ENCODE data around the gene BICD2. TPM values are rescaled to one million over a fixed set of nuclear protein-coding genes. Genes with fewer than 3 reads are reported as not detected.
A peak's percentile ranks its signal among the peaks of the same experiment; 100 is the strongest.

BICD2 gene
- total and polyA plus RNA-seq, 2 donors (not counting 1 experiment from before 2014, with no cell fraction given), result 33.2 to 49.5 TPM

DNA sequence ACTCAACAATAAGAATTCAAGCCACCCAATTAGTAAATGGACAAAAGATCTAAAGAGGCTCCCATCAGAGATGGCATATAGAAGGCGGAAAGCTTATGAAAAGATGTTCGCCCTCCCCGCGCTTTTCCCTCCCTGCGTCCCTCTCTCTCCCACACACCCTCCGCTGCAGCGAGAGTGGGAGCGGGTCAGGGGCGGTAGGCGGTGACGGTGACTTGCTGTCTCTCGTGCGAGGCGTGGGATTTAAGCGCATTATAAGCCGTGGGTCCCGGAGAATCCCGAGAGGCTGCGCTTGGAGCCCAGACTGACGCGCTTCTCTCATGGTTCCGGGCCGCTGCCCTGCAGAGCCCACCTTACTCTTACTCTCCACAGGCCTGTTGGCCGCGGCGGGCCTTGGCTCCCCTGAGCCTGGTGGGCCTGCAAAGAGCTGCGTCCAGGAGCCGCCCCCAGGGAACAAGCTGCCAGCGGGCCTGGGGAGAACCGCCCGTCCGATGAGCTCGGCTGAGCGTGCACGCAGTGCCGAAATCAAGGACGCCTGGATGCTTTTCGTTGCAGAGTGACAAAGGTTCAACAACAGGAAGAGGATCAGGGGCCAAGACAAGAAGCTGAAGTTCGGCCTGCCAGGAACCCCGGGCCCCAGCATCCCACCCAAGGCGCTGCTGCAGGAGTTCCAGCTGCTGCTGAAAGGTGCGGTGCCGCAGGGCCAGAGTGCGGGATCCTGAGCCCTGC, 42.6 kb upstream of the BICD2 start:
- Mint-ChIP-seq H3K4me1 (peaks cover 25% of the 10 kb centered on the region), H3K9me3 (ENCODE audit: insufficient read depth) (no peaks in the 10 kb centered on the region), H3K27me3 (peaks cover 41% of the 10 kb centered on the region), H3K4me3 (peak overlapping the region; percentile 69), H3K27ac (no peak overlapping the region)
- H3K27ac ChIP-seq (ENCODE audit: low read length in 2 of 2), result no peak overlapping the region
- ChIA-PET CTCF (interaction anchor here (1.3 to 2.6 kb wide), 2 partner anchors 16 to 89 kb away, joined by 5 to 12 read pairs; no protein-coding TSS in a partner anchor), POLR2A (no interaction called here)
- no peak for TF ChIP-seq EZH2 (IDR thresholded peaks at IDR 0.05; ENCODE audit: borderline replicate concordance, insufficient read depth, low read depth, low read length, poor library complexity, severe bottlenecking)
- TF ChIP-seq, protein P1, sequence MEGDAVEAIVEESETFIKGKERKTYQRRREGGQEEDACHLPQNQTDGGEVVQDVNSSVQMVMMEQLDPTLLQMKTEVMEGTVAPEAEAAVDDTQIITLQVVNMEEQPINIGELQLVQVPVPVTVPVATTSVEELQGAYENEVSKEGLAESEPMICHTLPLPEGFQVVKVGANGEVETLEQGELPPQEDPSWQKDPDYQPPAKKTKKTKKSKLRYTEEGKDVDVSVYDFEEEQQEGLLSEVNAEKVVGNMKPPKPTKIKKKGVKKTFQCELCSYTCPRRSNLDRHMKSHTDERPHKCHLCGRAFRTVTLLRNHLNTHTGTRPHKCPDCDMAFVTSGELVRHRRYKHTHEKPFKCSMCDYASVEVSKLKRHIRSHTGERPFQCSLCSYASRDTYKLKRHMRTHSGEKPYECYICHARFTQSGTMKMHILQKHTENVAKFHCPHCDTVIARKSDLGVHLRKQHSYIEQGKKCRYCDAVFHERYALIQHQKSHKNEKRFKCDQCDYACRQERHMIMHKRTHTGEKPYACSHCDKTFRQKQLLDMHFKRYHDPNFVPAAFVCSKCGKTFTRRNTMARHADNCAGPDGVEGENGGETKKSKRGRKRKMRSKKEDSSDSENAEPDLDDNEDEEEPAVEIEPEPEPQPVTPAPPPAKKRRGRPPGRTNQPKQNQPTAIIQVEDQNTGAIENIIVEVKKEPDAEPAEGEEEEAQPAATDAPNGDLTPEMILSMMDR (IDR thresholded peaks at IDR 0.05), result no peak
- H3K9me3 ChIP-seq (ENCODE audit: control extremely low read depth in 1 of 3, control insufficient read depth in 2 of 3, insufficient read depth in 1 of 3, low read length in 2 of 3), result peaks cover 0 to 17% (median 0%) of the 10 kb centered on the region in 3 donors
- 19% methylated on average over 34 of the region's 44 CpGs for WGBS (ENCODE audit: insufficient coverage)
- intact Hi-C loops (cut with micrococcal nuclease), result no loop called here
- H3K36me3 ChIP-seq (replicated peaks in 1 of 2; ENCODE audit: control extremely low read depth in 1 of 2, control insufficient read depth in 1 of 2, extremely low read depth in 1 of 2, insufficient read depth in 2 of 2, low read length in 1 of 2), result no peaks in the 10 kb centered on the region
- DNase-seq, result no peak
- peak overlapping the region; percentile 62 for H3K9ac ChIP-seq (ENCODE audit: low read length)
- ATAC-seq (ENCODE audit: low read depth), result no peak
- H3K79me2 ChIP-seq (ENCODE audit: control insufficient read depth, insufficient read depth, low read length), result no peaks in the 10 kb centered on the region
- H3K4me2 ChIP-seq (replicated peaks; ENCODE audit: low read depth, low read length, poor library complexity, severe bottlenecking), result peak overlapping the region; percentile 85
- peak overlapping the region; percentile 76 for H2AFZ ChIP-seq (ENCODE audit: insufficient read depth, low read depth, low read length, poor library complexity, severe bottlenecking)
- H3K4me1 ChIP-seq (ENCODE audit: control insufficient read depth in 2 of 2, insufficient read depth in 2 of 2, low read length in 2 of 2), result peaks cover 32 to 36% of the 10 kb centered on the region in 2 donors
- H3K27me3 ChIP-seq (replicated peaks in 1 of 4; ENCODE audit: control extremely low read depth in 1 of 4, control insufficient read depth in 3 of 4, insufficient read depth in 4 of 4, low read length in 3 of 4), result peaks cover 0 to 63% (median 50%) of the 10 kb centered on the region in 4 experiments
- H4K20me1 ChIP-seq (ENCODE audit: control insufficient read depth, insufficient read depth, low read length, poor library complexity, severe bottlenecking), result peaks cover 6% of the 10 kb centered on the region
- H3K4me3 ChIP-seq (ENCODE audit: control extremely low read depth in 1 of 5, extremely low read depth in 1 of 5, insufficient read depth in 1 of 5, low read depth in 2 of 5, low read length in 4 of 5), result peak overlapping the region in 3 of 5 experiments; percentile 52 to 74 (median 59)

DNA sequence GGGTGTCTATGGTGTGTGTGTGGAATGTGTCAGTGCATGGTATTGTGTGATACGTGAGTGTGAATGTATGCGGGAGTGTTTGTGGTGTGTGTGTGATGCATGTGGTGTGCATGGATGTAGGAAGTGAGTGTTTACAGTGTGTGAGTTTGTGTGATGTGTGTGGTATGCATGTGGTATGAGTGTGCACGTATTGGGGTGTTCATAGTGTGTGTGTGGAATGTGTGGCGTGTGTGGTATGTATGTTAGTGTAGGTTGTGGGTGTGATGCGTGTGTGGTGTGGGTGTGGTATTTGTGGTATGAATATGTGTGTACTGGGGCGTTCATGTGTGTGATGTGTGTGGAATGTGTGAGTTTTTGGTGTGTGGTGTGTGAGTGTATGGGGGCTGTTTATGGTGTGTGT, 40.1 kb upstream of the BICD2 start:
- CTCF ChIA-PET, result interaction anchor here (1.3 kb wide), 1 partner anchor 14 kb away, joined by 4 read pairs; no protein-coding TSS in a partner anchor
- Histone ChIP-seq H3K27me3 (replicated peaks in 1 of 4; ENCODE audit: control extremely low read depth in 1 of 4, control insufficient read depth in 3 of 4, insufficient read depth in 4 of 4, low read length in 3 of 4) (peaks cover 0 to 52% (median 38%) of the 10 kb centered on the region in 4 experiments), H3K36me3 (replicated peaks in 1 of 2; ENCODE audit: control extremely low read depth in 1 of 2, control insufficient read depth in 1 of 2, extremely low read depth in 1 of 2, insufficient read depth in 2 of 2, low read length in 1 of 2) (no peaks in the 10 kb centered on the region), H4K20me1 (ENCODE audit: control insufficient read depth, insufficient read depth, low read length, poor library complexity, severe bottlenecking) (peaks cover 6% of the 10 kb centered on the region), H3K9me3 (ENCODE audit: control extremely low read depth in 1 of 3, control insufficient read depth in 2 of 3, insufficient read depth in 1 of 3, low read length in 2 of 3) (peaks cover 0 to 17% (median 0%) of the 10 kb centered on the region in 3 donors), H3K79me2 (ENCODE audit: control insufficient read depth, insufficient read depth, low read length) (no peaks in the 10 kb centered on the region), H3K4me2 (replicated peaks; ENCODE audit: low read depth, low read length, poor library complexity, severe bottlenecking) (no peak overlapping the region), H3K4me3 (ENCODE audit: control extremely low read depth in 1 of 5, extremely low read depth in 1 of 5, insufficient read depth in 1 of 5, low read depth in 2 of 5, low read length in 4 of 5) (no peak overlapping the region), H3K4me1 (ENCODE audit: control insufficient read depth in 2 of 2, insufficient read depth in 2 of 2, low read length in 2 of 2) (peaks cover 28 to 32% of the 10 kb centered on the region in 2 donors), H3K9ac (ENCODE audit: low read length) (no peak overlapping the region), H2AFZ (ENCODE audit: insufficient read depth, low read depth, low read length, poor library complexity, severe bottlenecking) (no peak overlapping the region), H3K27ac (ENCODE audit: low read length in 2 of 2) (no peak overlapping the region)
- Mint-ChIP-seq H3K4me1 (peaks cover 20% of the 10 kb centered on the region), H3K9me3 (ENCODE audit: insufficient read depth) (no peaks in the 10 kb centered on the region), H3K27me3 (peaks cover 32% of the 10 kb centered on the region), H3K27ac (no peak overlapping the region), H3K4me3 (no peak overlapping the region)
- TF ChIP-seq, protein P1 (IDR thresholded peaks at IDR 0.05), result no peak
- TF ChIP-seq EZH2 (IDR thresholded peaks at IDR 0.05; ENCODE audit: borderline replicate concordance, insufficient read depth, low read depth, low read length, poor library complexity, severe bottlenecking), result no peak
- DNase-seq (no peak), ATAC-seq (ENCODE audit: low read depth) (no peak)
- intact Hi-C loops (cut with micrococcal nuclease), result no loop called here
- POLR2A ChIA-PET, result no interaction called here
- WGBS (ENCODE audit: insufficient coverage), result 78% methylated on average over 6 of the region's 6 CpGs
